Ovary (tissue), 3 donors: ENCODE data around the gene SLC48A1.

ENCODE experiments used
- CTCF ChIP-seq, 3 donors: fragments of 450-650 bp in 2 of 3; fragments of 200-600 bp in 1 of 3; IDR thresholded peaks; one replicate each; pipeline versions ENCODE4 v1.5.1 to v1.8.0; 2016 to 2022; ENCODE audit warnings: antibody characterized with exemption in 3 of 3, mild to moderate bottlenecking in 1 of 3
- POLR2A ChIP-seq: fragments of 450-650 bp; IDR thresholded peaks from one replicate; pipeline ENCODE4 v1.6.1; 2017; ENCODE audit warnings: antibody characterized with exemption, mild to moderate bottlenecking, moderate library complexity
- donor health status: DM: no; HTN: no; CAD: no.

GRCh38 chr12:47741340-47741703 lies 31.7 kb upstream of the SLC48A1 start:
- TF ChIP-seq POLR2A (no peak), CTCF (IDR thresholded peaks at IDR 0.05) (no peak)
